Measurements from ENCODE around the gene CIDEB. TPM values are rescaled to one million over a fixed set of nuclear protein-coding genes. Genes with fewer than 3 reads are reported as not detected.

CIDEB gene
- total RNA-seq, 4 donors from 2014 or later: 4.6 to 13.0 (median 9.5) TPM

- intact Hi-C loops (cut with DNase I): no loop called here
- peaks cover 11 to 70% of the 10 kb centered on the region in 2 donors for H3K4me1 ChIP-seq
- WGBS, 2 donors: 53% methylated on average over 8 of the region's 8 CpGs
- TF ChIP-seq CTCF (IDR thresholded peaks at IDR 0.05): no peak
- no peak for TF ChIP-seq POLR2A (IDR thresholded peaks at IDR 0.05)
- H3K36me3 ChIP-seq: no peaks in the 10 kb centered on the region
- DNase-seq: peak; percentile 79 to 81
- no peak overlapping the region for H3K4me3 ChIP-seq (replicated peaks in 1 of 3)
- H3K9me3 ChIP-seq: no peaks in the 10 kb centered on the region
- H3K27ac ChIP-seq: peak overlapping the region in 1 of 3 donors; percentile 71
- H3K27me3 ChIP-seq: no peaks in the 10 kb centered on the region
These were observed 30.0 kb upstream of the CIDEB start for GRCh38 chr14:24337824-24338175.

- H3K27me3 ChIP-seq: no peaks in the 10 kb centered on the region
- H3K36me3 ChIP-seq: no peaks in the 10 kb centered on the region
- no peak for DNase-seq
- WGBS, 2 donors: 89% methylated on average over 6 to 7 of the region's 7 CpGs
- intact Hi-C loops (cut with DNase I): no loop called here
- H3K4me1 ChIP-seq: peaks cover 16 to 76% of the 10 kb centered on the region in 2 donors
- no peaks in the 10 kb centered on the region for H3K9me3 ChIP-seq
- no peak overlapping the region for H3K4me3 ChIP-seq (replicated peaks in 1 of 3)
- peak overlapping the region in 1 of 3 donors; percentile 71 for H3K27ac ChIP-seq
- TF ChIP-seq CTCF (IDR thresholded peaks at IDR 0.05): no peak
- no peak for TF ChIP-seq POLR2A (IDR thresholded peaks at IDR 0.05)
These were observed 29.5 kb upstream of the CIDEB start for GRCh38 chr14:24337144-24337823.

GRCh38 chr14:24335461-24336171, 27.8 kb upstream of the CIDEB start:
- H3K27me3 ChIP-seq: no peaks in the 10 kb centered on the region
- peaks cover 21 to 80% of the 10 kb centered on the region in 2 donors for H3K4me1 ChIP-seq
- H3K4me3 ChIP-seq (replicated peaks in 1 of 3): peak overlapping the region in 1 of 3 donors; percentile 47
- intact Hi-C loops (cut with DNase I): loop anchor here (2.0 kb wide), 1 partner anchor 101 kb away; no protein-coding TSS in a partner anchor
- H3K9me3 ChIP-seq: no peaks in the 10 kb centered on the region
- 78 to 80% methylated on average over 12 of the region's 12 CpGs for WGBS, 2 donors
- no peaks in the 10 kb centered on the region for H3K36me3 ChIP-seq
- DNase-seq: no peak
- H3K27ac ChIP-seq: peak overlapping the region in 2 of 3 donors; percentile 54 to 68
- TF ChIP-seq POLR2A (IDR thresholded peaks at IDR 0.05) (no peak), CTCF (IDR thresholded peaks at IDR 0.05) (no peak)

- H3K4me1 ChIP-seq: peaks cover 21 to 74% of the 10 kb centered on the region in 2 donors
These were observed 26.9 kb upstream of the CIDEB start, which contains the start of gene ADCY4 for GRCh38 chr14:24334431-24335291. ADCY4 (minus strand) TSS chr14:24335071; CDS start chr14:24334652, 419 bp downstream.

More at GRCh38 chr14:24334431-24335291, 26.9 kb upstream of the CIDEB start, which contains the start of gene ADCY4:
- Histone ChIP-seq H3K27me3 (no peaks in the 10 kb centered on the region), H3K9me3 (no peaks in the 10 kb centered on the region), H3K27ac (peak within 1 kb of the TSS; percentile 57 to 78 (median 68)), H3K4me3 (replicated peaks in 1 of 3) (peak within 1 kb of the TSS; percentile 5 to 47 (median 9)), H3K36me3 (no peaks in the 10 kb centered on the region)
- intact Hi-C loops (cut with DNase I): loop anchor here (2.0 to 5.0 kb wide), 2 partner anchors 33 to 102 kb away; partner anchors contain the start of gene NFATC4
- 17 to 19% methylated on average over 38 to 52 of the region's 65 CpGs for WGBS, 2 donors
- TF ChIP-seq POLR2A (IDR thresholded peaks at IDR 0.05) (peak in 1 of 2 donors; percentile 21), CTCF (IDR thresholded peaks at IDR 0.05) (no peak)
- DNase-seq: peak; percentile 28 to 38

All from thyroid gland (tissue), 4 donors.